ENCODE results near the gene CA9.

DNA sequence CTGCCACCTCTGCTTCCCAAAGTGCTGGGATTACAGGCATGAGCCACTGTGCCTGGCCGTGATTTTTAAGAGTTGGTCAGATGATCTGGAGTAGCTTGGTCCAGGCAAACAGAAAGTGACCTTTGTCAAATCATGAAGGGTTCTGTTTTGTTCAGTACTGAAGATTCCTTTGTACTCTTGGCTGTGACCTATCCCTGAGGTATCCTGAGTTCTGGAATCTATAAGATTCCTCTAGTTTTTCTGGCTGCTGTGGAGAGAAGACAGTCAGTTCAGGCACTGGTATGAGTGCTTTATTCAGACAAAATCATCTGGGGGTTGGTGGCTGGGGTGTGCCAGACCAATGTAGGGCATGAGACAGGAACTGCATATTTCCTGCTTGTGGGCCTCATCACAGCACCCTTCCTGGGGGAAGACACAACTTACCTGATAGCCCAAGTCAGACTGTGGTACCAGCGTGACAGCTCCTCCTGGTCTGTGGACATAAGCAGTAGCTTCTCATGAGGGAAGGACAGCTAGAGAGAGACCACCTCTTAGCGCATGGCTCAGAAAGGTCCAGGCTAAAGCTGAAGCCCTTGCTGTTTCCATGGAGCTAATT lies 11.9 kb upstream of the CA9 start:
- TF ChIP-seq, protein P1, sequence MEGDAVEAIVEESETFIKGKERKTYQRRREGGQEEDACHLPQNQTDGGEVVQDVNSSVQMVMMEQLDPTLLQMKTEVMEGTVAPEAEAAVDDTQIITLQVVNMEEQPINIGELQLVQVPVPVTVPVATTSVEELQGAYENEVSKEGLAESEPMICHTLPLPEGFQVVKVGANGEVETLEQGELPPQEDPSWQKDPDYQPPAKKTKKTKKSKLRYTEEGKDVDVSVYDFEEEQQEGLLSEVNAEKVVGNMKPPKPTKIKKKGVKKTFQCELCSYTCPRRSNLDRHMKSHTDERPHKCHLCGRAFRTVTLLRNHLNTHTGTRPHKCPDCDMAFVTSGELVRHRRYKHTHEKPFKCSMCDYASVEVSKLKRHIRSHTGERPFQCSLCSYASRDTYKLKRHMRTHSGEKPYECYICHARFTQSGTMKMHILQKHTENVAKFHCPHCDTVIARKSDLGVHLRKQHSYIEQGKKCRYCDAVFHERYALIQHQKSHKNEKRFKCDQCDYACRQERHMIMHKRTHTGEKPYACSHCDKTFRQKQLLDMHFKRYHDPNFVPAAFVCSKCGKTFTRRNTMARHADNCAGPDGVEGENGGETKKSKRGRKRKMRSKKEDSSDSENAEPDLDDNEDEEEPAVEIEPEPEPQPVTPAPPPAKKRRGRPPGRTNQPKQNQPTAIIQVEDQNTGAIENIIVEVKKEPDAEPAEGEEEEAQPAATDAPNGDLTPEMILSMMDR (IDR thresholded peaks at IDR 0.05): no peak
- no peak for TF ChIP-seq EZH2 (IDR thresholded peaks at IDR 0.05)

Data from neural progenitor cell (in vitro differentiated cells).